ENCODE results near the gene MLANA.

The MLANA gene

DNA sequence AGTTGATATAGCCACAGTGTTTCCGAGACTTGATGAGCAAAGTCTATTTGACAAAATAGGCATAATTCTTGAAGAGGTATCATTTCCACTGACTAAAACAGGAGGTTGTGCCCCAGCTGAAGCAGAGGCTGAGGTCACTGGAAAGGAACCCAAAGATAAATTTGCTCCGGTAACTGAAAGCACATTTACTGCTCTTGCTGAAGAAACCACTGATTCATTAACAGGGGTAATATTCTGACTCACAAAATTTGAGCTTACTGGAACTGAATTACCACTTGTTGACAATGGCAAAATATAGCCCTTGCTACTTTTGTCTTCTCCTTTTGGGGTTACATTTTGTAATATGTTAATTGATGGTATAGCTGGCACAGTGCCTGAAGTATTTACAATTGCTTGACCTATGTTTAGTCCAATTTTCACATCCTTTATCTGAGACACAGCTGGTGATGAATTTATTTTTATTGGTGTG is 30.2 kb downstream of the MLANA start:
- TF ChIP-seq CTCF (IDR thresholded peaks at IDR 0.05; ENCODE audit: insufficient read depth, low read length, poor library complexity, severe bottlenecking): no peak
- Histone ChIP-seq H3K4me3 (replicated peaks; ENCODE audit: low read depth, low read length) (no peak overlapping the region), H3K27me3 (replicated peaks; ENCODE audit: control insufficient read depth, insufficient read depth, low read length) (no peaks in the 10 kb centered on the region), H3K36me3 (ENCODE audit: control insufficient read depth, insufficient read depth, low read length) (peaks cover 5% of the 10 kb centered on the region)
- DNase-seq (ENCODE audit: extremely low read depth, insufficient read length): peak; percentile 46

- Histone ChIP-seq H3K27me3 (replicated peaks; ENCODE audit: control insufficient read depth, insufficient read depth, low read length) (no peaks in the 10 kb centered on the region), H3K36me3 (ENCODE audit: control insufficient read depth, insufficient read depth, low read length) (peaks cover 5% of the 10 kb centered on the region), H3K4me3 (replicated peaks; ENCODE audit: low read depth, low read length) (no peak overlapping the region)
- no peak for DNase-seq (ENCODE audit: extremely low read depth, insufficient read length)
- TF ChIP-seq CTCF (IDR thresholded peaks at IDR 0.05; ENCODE audit: insufficient read depth, low read length, poor library complexity, severe bottlenecking): no peak
These were observed 31.5 kb downstream of the MLANA start for GRCh38 chr9:5922192-5922591.

DNA sequence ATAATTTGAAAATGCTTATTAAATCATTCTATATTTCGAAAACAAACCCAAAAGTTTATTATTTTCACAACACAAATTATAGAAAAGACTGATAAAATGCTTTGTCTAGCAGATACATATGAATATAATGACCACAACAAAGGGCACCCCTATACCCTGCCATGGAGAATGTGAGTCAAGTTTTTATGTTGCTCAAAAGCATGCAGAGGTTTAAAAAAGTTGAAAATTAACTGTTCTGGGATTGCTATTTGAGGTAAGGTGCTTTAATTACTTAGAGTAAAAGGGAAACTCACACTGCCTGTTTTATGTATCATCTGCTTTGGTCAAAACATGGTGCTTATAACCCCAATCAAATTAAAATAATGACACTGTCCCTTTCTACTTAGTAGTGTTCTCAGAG is 41.0 kb downstream of the MLANA start:
- Histone ChIP-seq H3K27me3 (replicated peaks; ENCODE audit: control insufficient read depth, insufficient read depth, low read length) (no peaks in the 10 kb centered on the region), H3K4me3 (replicated peaks; ENCODE audit: low read depth, low read length) (no peak overlapping the region), H3K36me3 (ENCODE audit: control insufficient read depth, insufficient read depth, low read length) (no peaks in the 10 kb centered on the region)
- TF ChIP-seq CTCF (IDR thresholded peaks at IDR 0.05; ENCODE audit: insufficient read depth, low read length, poor library complexity, severe bottlenecking): no peak
- no peak for DNase-seq (ENCODE audit: extremely low read depth, insufficient read length)

DNA sequence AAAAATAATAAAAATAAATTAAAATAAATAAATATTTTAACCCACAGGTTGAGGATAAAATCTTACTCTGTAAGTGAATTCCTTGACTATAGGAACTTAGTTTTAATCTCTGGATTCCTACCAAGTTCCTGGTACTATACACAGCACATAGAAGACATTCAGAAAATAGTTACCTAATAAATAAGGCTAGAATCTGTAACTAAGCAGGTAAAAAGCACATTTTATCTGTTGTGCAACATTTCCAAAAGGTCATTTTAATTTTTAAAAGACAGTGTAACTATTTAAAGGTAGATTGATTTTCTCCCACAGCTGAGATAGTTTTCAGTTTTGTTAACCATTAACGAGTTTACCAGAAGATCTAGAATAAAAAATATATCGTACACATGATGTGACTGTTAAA is 47.8 kb downstream of the MLANA start:
- Histone ChIP-seq H3K27me3 (replicated peaks; ENCODE audit: control insufficient read depth, insufficient read depth, low read length) (no peaks in the 10 kb centered on the region), H3K4me3 (replicated peaks; ENCODE audit: low read depth, low read length) (no peak overlapping the region), H3K36me3 (ENCODE audit: control insufficient read depth, insufficient read depth, low read length) (no peaks in the 10 kb centered on the region)
- no peak for DNase-seq (ENCODE audit: extremely low read depth, insufficient read length)
- TF ChIP-seq CTCF (IDR thresholded peaks at IDR 0.05; ENCODE audit: insufficient read depth, low read length, poor library complexity, severe bottlenecking): no peak

GRCh38 chr9:5939530-5939929 is 48.8 kb downstream of the MLANA start:
- no peak for TF ChIP-seq CTCF (IDR thresholded peaks at IDR 0.05; ENCODE audit: insufficient read depth, low read length, poor library complexity, severe bottlenecking)
- no peaks in the 10 kb centered on the region for H3K36me3 ChIP-seq (ENCODE audit: control insufficient read depth, insufficient read depth, low read length)
- no peaks in the 10 kb centered on the region for H3K27me3 ChIP-seq (replicated peaks; ENCODE audit: control insufficient read depth, insufficient read depth, low read length)
- no peak overlapping the region for H3K4me3 ChIP-seq (replicated peaks; ENCODE audit: low read depth, low read length)
- DNase-seq (ENCODE audit: extremely low read depth, insufficient read length): no peak

- no peaks in the 10 kb centered on the region for H3K36me3 ChIP-seq (ENCODE audit: control insufficient read depth, insufficient read depth, low read length)
- no peaks in the 10 kb centered on the region for H3K27me3 ChIP-seq (replicated peaks; ENCODE audit: control insufficient read depth, insufficient read depth, low read length)
- TF ChIP-seq CTCF (IDR thresholded peaks at IDR 0.05; ENCODE audit: insufficient read depth, low read length, poor library complexity, severe bottlenecking): no peak
- no peak overlapping the region for H3K4me3 ChIP-seq (replicated peaks; ENCODE audit: low read depth, low read length)
- DNase-seq (ENCODE audit: extremely low read depth, insufficient read length): no peak
These were observed 50.5 kb downstream of the MLANA start for GRCh38 chr9:5941214-5941613.

All from GM06990 (cell line).